ENCODE measurements around the gene SPACA9. TPM values are rescaled to one million over a fixed set of nuclear protein-coding genes. Genes with fewer than 3 reads are reported as not detected.

Gene SPACA9
- total RNA-seq, 1 experiment from 2014 or later = 3.0 TPM

DNA sequence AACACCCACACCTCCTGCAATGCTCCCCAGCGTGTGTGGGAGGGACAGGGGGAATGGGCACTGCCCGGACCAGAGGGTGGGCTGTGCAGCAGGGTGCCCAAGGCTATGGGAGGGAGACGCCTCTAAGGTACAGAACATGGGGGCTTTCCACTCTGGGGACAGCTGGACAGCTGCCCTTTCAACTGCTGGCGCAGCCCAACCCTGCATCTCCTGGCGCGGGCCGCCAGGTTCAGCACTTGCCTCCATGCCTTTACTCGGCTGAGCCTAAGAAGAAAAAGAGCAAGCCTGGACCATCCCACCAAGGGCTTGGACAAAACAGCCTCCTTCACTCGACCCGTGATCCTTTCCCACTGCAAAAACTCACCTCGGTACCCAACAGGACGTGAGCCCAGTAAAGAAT, 15.6 kb upstream of the SPACA9 start:
- no peak for DNase-seq (ENCODE audit: low read depth)

DNA sequence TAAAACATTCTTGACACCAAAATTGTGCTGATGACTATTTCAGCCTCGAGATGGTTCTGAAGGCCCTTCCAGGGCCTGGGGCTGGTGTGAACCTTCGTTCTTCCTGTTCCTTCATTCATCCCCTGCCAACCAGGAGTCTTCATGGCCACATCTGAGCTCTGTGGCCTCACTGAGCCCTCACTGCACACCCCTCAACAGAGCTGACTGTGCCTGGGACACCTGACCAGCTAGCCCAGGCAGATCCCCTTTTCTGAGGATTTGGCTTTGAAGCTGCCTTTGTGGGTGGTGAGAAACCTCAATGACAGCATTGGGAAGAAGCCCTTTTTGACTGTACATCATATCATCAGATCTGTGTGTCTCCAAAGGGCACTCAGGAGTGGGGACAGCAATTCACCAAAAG, 14.4 kb upstream of the SPACA9 start:
- DNase-seq (ENCODE audit: low read depth) = no peak

DNA sequence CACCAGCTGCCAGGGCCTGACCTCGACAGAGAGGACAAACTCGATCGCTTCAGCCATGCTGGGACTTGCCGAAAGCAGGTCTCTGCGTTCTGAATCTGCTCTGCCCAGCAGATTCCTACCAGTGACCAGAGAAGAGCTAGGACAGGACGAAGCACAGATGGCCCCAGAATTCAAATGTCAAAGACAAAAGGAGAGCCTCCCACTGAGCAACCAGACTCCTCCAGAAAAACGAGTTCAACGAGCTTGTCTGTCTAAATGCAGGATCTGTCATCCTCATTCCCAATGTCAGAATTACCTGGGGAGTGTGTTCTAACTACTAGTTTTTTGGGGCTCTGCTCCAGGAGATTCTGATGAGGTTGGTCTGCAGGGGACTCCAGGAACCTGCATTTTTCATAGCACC, 14.0 kb upstream of the SPACA9 start:
- no peak for DNase-seq (ENCODE audit: low read depth)

DNA sequence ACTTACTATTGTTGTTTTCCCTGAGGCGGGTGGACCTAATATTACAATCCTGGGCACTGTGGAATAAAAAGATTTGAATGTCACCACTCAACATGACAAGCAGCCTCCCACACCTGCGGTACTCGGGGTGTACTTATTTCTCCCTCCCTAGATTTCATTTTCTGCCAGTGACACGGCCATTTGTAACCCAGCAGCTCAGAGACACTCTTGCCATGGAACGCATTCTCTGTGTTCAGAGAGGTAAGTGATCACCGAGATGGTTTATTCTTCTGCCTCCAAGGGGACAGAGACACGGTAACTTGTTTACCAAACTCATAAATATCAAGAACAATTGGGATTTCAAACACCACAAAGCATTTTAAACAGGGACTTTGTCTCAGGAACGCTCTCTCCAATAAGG, 11.8 kb upstream of the SPACA9 start:
- DNase-seq (ENCODE audit: low read depth) = no peak

DNA sequence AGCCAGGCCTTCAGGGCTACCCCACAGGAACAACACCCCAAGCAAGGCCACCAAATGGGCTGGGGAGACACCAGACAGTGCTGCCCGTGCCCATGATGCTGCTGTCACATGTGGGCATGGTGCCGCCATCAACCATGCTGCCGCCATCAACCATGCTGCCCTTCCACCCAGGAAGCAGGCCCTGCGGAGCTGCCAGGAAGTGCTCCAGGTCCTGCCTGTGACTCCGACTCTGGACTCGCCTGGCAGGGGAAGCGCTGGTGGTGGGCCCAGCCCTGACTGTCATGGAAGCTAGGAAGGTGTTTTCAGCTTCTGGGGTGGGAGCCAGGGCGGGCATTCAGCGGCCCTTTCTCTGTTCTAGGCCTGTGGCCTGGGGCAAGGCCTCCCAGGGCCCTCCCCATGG, 9.4 kb upstream of the SPACA9 start:
- no peak for DNase-seq (ENCODE audit: low read depth)

DNA sequence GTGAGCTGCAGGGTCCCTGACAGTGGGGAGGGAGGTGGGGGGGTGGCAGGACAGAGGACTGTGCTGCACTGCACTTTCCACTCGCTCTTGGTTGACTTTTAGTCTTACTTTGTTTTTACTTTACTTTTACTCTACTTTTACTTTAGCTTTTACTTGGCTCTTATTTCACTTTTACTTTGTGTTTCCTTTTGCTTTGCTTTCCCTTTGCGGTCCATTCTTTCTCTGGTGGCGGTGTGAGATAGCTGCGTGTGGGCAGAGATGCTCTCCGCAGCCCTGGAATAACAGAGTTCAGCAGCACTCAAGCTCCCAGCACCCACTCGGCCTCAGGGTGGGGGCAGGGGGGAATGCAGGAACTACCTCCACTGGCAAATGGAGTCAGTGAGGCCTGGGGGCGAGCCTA, 5.3 kb upstream of the SPACA9 start:
- no peak for DNase-seq (ENCODE audit: low read depth)

DNA sequence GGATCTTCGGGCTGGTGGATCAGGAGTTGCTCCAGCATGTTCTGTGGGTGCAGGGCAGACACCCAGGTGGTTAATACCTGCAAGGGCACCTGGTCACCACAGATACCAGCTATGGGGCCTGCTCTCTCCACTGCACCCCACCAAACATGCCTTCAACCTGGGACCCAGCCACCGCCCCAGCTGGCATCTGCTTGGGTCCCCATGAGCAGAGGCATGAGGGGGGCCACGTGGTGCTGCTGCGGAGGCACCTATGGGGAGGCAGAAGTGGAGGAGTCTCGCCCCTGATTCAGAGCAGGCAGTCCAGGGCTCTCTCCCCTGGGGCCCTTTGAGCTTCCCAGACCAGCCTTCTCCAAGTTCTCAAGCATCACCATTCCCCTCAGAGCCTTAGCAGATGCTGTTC, 3.5 kb upstream of the SPACA9 start:
- no peak for DNase-seq (ENCODE audit: low read depth)

DNA sequence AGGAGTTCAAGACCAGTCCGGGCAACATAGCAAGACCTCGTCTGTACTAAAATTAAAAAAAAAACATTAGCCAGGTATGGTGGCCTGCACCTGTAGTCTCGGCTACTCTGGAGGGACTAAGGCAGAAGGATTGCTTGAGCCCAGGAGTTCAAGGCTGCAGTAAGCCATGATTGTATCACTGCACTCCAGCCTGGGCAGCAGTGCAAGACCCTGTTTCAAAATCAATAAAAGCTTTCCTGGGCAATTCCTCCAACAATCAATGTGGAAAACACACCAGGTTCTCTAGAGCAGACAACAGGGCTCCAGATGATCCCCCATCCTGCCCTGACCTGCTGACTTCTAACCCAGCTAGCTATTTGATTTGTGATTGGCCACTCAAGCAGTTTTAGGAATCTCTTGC, 1.8 kb upstream of the SPACA9 start:
- DNase-seq (ENCODE audit: low read depth) = no peak

DNA sequence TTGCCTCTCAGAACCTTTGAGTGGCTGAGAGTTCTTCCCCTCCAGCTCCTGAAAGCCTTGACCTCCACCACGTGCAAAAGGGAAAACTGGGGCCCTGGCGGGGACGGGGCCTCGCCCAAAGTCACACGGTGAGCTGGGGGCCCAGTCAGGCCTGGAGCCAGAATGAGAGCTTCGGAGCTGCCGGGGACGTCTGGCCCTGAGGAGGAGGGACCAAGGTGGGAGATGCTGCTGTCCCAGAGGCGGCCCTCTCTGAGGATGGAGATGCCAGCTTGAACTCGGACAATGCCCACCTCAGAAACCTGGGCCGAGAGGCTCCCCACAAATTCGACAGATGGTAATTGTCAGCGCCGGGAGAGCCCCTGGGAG, 1.3 kb upstream of the SPACA9 start:
- no peak for DNase-seq (ENCODE audit: low read depth)

DNA sequence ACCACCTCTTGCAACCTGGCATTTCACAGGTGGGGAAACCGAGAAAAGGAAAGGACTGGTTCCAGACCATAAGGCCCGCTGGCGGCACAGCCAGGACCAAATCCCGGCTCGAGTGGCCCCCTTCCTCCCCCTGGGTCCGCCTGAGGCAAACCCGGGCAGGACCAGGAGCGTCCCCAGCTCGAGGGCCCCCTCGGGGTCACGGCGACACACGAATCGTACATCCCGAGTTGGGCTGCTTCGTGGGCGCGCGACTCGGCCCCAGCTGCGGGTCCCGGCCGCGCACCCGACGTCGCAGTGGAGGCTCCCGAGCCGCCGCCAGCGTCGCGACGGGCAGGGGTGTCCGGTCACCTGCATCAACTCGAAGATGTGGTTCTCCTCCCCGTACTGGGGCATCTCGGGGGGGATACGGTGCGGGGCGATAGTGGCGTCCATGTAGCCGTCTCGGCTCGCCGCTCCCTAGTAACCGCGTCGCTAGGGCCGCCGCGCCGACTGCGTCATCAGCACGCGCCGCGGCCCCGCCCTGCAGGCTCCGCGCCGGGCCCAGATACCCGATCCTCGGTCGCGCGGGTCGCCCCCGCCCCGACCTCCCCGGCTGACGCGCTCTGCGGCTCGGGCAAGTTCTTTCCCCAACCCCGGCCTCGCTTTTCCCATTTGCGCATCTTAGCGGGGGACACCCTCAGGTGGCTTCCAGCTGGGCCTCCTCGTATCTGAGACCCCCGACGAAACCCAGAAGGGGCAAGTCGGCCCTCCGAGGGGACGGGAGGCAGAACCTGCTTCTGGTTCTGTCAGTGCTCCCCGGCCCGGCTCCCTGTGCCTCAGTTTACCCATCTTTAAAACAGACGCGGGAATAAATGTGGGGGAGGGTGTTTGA, 639 bp upstream of the SPACA9 start, which contains the start of gene AK8:
Gene AK8 (minus strand): TSS at position 461 of the 871 bp plus-strand sequence. CDS start 29 bp downstream, at position 432.
- peak; percentile 66 for DNase-seq (ENCODE audit: low read depth)

DNA sequence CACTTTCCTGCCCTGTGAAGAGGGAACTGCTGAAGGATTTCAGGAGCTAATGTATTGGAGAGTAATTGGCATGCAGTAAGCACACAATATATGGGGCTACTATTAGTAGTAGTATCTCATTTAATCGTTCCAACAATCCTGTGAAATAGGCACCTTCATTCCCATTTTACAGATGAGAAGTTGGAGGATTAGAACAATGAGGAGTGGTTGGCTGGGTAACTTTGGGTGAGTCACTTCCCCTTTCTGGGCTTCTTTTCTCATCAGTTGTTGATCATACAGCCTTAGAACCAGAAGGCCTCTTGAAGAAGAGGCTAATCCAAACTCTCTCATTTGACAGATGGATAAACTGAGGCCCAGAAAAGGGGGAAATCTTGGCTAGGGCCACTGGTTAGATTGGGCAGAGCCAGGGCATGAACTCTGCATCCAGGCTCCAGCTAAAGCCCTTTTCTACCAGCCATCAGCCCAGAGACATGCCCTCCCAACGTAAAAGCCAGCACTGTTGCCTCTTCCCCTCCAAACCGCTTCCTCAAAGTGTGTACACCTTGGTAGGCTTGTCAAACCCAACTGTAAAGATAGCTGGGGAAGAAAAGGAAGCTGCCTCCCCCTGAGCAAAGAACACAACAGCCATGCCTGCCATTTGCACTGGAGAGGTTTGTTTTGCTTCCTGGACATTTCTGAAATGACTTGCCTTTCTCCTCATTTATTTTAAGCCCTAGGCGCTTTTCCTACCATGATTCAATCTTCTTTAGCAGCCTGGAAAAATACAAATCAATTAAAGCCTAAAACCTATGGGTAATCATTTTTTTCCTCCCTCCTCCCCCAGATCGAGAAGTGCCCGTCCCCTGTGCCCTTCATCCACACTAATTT, 992 bp downstream of the SPACA9 start:
- peak; percentile 23 for DNase-seq (ENCODE audit: low read depth)

DNA sequence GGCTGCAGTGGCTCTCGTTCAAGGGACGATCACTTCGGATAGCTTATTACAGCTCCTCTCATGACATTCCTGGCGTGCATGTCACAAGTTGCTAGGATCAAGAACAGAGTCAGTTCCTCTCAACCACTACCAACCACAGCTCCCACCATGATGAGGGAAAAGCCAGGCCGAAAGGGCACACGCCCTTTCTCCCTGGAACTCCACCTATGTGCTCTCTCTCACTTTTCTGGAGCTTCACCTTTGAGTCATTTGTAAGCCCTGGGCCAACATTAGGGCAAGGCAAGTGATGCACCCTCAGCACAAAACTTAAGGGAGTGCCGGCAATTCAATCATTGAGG, 1.6 kb downstream of the SPACA9 start:
- peak; percentile 41 for DNase-seq (ENCODE audit: low read depth)

DNA sequence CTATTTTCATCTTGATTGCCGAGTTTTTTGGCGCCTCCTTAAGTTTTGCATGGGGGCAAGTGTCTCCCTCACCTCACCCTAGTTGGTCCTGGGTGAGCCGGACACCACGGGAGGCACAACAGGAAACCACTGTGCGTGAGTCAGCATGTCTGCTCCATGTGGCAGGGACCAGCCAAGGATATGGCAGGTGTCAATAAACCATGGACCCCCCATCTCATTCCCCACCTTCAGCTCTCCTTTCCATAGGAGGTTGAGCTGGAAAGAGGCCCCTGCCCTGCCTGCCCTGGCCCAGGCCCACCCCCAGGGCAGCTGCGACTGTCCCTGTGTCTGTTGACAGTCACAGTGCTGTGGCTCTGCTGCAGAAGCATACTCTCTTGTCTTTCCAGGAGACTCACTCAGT, 3.1 kb downstream of the SPACA9 start:
- peak; percentile 30 for DNase-seq (ENCODE audit: low read depth)

DNA sequence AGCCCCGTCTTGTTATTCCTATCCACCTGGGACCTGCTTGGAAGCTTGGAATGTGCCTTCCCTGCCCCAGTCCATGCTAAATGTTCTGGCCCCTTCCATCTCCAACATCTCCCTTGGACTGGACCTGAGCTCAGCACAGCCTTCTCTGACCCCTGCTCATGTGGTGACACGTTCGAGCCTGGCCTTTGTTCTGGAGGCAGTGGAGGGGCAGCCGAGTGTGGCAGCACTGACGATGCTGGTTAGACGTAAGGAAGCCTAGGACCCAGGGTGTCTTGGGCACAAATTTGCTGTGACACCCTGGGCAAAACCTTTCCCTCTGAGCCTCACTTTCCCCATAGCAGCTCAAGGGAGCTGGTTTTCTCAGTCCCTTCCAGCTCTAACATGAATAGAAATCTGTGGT, 3.9 kb downstream of the SPACA9 start:
- DNase-seq (ENCODE audit: low read depth) = no peak

DNA sequence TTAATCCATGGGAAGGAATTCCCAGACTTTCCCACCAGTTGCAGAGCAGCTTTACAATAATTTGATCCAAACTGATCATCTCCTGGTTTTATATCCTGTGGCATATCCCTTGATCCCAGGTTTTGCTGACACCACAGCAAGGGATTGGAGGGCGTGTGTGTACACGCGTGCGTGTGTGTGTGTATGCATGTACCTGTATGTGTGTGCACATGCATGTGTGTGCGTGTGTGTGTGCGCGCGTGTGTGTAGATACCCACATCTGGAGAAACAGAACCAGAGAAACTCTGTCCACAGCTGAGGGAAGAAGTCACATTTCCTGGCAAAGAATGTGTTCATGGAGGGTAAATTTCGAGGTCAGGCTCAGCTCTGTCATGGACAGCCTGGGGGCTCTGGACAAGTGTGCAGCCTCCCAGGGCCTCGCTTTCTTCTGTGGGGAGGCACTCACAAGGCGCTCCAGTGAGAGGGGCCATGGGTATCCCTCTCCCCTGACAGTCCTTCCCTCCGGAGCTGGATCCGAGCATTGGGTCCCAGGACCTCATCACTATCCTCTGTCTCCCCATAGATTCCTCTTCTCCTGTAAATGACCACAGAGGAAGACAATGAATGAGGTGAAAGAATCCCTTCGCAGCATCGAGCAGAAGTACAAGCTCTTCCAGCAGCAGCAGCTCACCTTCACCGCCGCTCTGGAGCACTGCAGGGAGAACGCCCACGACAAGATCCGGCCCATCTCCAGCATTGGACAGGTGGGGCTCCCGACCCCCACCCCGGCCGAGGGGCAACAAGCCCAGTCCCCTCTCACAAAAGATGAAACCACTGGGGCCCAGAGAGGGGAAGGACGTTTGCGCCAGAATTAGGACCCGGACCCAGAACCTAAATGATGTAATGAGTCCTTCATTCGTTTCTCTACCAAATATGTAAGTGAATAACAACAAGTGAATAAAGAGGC, 4.9 kb downstream of the SPACA9 start:
- DNase-seq (ENCODE audit: low read depth) = no peak

DNA sequence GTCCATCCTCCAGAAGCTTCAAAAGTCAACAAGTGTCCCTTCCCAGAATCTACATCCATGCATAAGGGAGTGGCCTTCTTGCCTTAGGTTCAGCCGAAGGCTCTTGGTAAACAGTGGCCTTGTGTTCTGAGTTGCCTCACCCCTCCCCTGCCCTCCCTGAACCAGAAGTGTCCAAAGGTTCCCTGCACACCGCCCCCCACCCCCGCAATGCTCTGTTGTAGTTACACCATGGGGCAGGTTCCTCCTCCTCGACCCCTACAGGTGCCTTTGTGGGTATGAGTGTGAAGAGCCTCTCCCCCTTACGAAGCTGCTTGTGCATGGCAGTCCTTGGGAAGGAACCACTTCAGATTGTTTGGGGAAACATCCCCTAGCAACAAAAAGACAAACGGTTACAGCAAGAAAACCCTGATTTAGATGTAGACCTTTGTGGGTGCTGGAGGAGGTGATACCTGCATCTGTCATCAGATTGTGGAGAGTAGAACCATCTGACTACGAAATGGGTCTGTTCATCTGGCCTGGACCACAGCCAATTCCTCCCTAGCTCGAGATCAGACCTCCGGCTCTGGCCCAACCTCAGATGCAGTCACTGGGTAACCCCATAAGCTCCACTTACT, 7.1 kb downstream of the SPACA9 start:
- peak; percentile 18 for DNase-seq (ENCODE audit: low read depth)

DNA sequence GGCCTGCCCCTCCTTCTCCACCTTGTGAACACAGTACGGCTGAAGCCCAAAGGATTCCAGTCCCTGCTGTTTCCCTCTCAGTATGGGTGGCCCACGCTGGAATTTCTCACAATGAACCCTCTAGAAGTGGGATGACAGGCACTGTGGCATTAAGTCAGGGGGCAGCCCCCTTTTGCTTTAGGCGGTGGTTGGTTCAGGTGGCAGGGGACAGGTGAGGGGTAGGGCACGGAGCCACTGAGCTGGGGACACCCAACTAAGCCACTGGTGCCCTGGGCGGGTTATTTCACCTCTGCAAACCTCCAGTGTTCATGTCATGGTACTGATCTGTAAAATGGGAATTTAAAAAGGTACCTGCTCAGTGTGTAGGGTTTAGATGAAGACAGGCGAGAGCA, 7.6 kb downstream of the SPACA9 start:
- DNase-seq (ENCODE audit: low read depth) = no peak

DNA sequence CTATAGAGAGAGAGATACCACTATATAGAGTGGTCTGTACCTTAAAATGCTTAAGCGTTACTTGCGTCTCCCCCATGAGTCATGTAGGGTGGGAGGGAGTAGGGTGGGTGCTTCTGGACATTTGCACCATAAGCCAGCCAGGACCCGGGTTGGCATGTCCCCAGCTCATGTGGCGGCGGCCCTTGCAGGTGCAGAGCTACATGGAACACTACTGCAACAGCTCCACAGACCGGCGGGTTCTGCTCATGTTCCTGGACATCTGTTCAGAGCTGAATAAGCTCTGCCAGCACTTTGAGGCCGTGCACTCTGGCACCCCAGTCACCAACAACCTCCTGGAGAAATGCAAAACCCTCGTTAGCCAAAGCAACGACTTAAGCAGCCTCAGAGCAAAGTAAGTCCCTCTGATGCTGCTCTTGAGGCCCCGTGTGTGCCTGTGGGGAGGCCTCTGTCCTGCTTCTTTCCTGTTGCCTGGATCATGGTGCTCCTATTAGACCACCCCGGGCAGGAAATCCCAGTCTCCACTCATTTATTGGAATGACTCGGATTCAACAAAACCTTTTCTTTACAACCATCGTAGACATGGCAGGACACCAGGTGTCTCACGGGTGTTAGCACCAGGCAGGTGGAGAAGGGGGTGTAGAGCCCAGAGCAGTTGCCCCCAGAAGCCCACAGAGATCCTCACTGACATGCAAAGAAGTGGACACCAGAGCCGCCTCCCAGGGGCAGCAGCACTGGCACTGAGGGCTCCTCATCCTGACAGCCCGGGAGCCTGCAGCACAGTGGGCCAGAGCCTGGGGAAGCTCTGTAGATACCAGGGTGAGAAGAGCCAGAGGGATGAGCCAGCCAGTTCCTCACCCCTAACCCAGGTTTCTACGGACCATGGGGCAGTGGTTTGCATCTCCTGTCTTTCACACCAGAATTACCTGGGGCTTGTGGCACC, 8.8 kb downstream of the SPACA9 start:
- DNase-seq (ENCODE audit: low read depth) = no peak

DNA sequence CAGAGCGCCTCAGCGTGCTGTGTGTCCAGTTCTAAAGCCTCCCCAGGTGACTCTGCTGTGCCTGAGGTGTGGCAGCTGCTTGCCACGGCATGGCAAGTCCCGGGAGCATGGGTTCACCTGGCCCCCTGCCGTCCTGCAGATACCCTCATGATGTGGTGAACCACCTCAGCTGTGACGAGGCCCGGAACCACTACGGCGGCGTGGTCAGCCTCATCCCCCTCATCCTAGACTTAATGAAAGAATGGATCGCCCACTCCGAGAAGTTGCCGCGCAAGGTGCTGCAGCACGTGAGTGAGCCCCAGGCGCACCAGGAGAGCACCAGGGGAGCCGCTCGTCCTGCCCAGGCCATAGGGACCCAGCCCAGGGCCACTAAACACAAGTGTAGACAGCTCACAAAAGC, 9.5 kb downstream of the SPACA9 start:
- DNase-seq (ENCODE audit: low read depth) = no peak

DNA sequence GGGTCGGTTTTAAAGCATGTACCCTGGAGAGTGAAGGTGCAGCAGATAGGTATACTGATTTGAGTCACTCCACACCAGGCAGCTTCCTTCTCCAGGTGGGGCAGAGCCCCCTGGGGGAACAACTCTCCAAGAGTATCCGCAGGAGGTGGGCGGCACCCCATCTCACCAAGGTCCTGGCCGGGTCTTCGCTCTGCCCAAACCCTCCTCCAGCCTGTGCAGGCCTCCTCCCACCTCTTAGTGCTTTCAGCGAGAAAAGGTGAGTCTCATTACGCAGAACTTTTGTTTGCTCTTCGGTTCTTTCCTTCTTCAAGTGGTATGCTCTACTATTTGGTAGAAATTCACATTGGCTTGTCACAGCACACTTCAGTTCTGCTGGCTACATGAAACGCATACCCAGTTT, 13.7 kb downstream of the SPACA9 start:
- no peak for DNase-seq (ENCODE audit: low read depth)

All from M059J (cell line).